ENCODE results near the gene NBEA.
"Not testable (repeated sequence)": the region's sequence is repeated elsewhere in the genome, so short reads cannot be mapped to it uniquely, and the experiment has no call there.

NBEA gene

GRCh38 chr13:34941835-34942731, at the start of gene NBEA:
Gene NBEA, plus strand, starts transcription at chr13:34942270. Its CDS starts 551 bp downstream, at chr13:34942821.
- no peak for DNase-seq

- DNase-seq: no peak
These were observed 47.3 kb upstream of the NBEA start for GRCh38 chr13:34894756-34895155.

GRCh38 chr13:34897220-34897619, 44.9 kb upstream of the NBEA start:
- DNase-seq: no peak

- no peak for DNase-seq
These were observed 42.2 kb upstream of the NBEA start for GRCh38 chr13:34899888-34900287.

GRCh38 chr13:34900288-34900739, 41.8 kb upstream of the NBEA start:
- DNase-seq: no peak

- no peak for DNase-seq
These were observed 40.5 kb upstream of the NBEA start for GRCh38 chr13:34901572-34901971.

GRCh38 chr13:34911159-34911558, 30.9 kb upstream of the NBEA start:
- no peak for DNase-seq

GRCh38 chr13:34913040-34913439, 29.0 kb upstream of the NBEA start:
- DNase-seq: no peak

- DNase-seq: no peak
These were observed 27.7 kb upstream of the NBEA start for GRCh38 chr13:34914416-34914815.

- no peak for DNase-seq
These were observed 15.6 kb upstream of the NBEA start for GRCh38 chr13:34926508-34926907.

GRCh38 chr13:34928676-34929075, 13.4 kb upstream of the NBEA start:
- DNase-seq: not testable (repeated sequence)

GRCh38 chr13:34931572-34931971, 10.5 kb upstream of the NBEA start:
- no peak for DNase-seq

GRCh38 chr13:34933349-34933748, 8.7 kb upstream of the NBEA start:
- DNase-seq: no peak

GRCh38 chr13:34933786-34934185, 8.3 kb upstream of the NBEA start:
- no peak for DNase-seq

GRCh38 chr13:34935841-34936240, 6.2 kb upstream of the NBEA start:
- no peak for DNase-seq

GRCh38 chr13:34939771-34940170, 2.3 kb upstream of the NBEA start:
- DNase-seq: no peak

GRCh38 chr13:34941436-34941834, 635 bp upstream of the NBEA start:
- DNase-seq: peak in 1 of 2 experiments; percentile 12

- no peak for DNase-seq
These were observed 814 bp downstream of the NBEA start for GRCh38 chr13:34942732-34943435.

- no peak for DNase-seq
These were observed 1.6 kb downstream of the NBEA start for GRCh38 chr13:34943436-34944273.

- no peak for DNase-seq
These were observed 2.2 kb downstream of the NBEA start for GRCh38 chr13:34944274-34944634.

GRCh38 chr13:34944751-34945150, 2.7 kb downstream of the NBEA start:
- DNase-seq: no peak

GRCh38 chr13:34951528-34951927, 9.5 kb downstream of the NBEA start:
- DNase-seq: no peak

- no peak for DNase-seq
These were observed 17.4 kb downstream of the NBEA start for GRCh38 chr13:34959489-34959888.
